HPDE6-E6E7 (cell line): ENCODE data around the gene ARRDC2.
"Not testable (repeated sequence)": the region's sequence is repeated elsewhere in the genome, so short reads cannot be mapped to it uniquely, and the experiment has no call there.

ENCODE experiments used
- DNase-seq: peaks from one replicate; pipeline ENCODE4 v3.0.0; 2011; ENCODE audit warnings: missing footprints; ENCODE audit errors: extremely low spot score

Gene ARRDC2

DNA sequence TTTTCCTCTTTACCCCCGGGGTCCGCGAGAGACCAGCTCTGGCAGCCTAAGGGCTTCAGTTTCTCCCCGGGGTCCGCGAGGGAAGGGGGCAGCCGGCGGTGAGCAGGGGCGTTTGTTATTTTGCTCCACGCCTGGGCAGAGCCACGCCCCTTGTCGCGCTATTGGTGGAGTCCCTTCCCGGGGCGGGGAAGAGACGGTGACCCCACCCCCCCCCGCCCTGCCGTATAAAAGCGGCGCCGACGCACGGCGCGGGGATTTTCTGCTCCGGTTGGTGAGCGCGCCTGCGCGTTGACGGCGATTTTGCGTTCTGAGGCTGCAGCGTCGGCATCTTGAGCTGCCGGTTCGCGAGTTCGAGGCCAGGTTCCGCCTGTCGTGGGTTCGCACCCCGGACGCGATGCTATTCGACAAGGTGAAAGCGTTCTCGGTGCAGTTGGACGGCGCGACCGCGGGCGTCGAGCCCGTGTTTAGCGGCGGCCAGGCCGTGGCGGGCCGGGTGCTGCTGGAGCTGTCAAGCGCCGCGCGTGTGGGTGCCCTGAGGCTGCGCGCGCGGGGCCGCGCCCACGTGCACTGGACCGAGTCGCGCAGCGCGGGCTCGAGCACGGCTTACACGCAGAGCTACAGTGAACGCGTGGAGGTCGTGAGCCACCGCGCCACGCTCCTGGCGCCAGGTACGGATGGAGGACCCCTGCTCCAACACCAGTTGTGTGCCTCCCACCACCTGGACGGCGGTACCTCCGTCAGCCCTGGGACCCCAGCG is at the start of gene ARRDC2:
Gene ARRDC2 (plus strand): TSS at position 254 of the 757 bp plus-strand sequence. CDS start 141 bp downstream, at position 395.
- DNase-seq, result peak; percentile 92

GRCh38 chr19:17963936-17964691 is 43.9 kb upstream of the ARRDC2 start:
- DNase-seq, result no peak

GRCh38 chr19:17965370-17966128 is 42.4 kb upstream of the ARRDC2 start:
- DNase-seq, result no peak

GRCh38 chr19:17966129-17966483 is 41.9 kb upstream of the ARRDC2 start:
- DNase-seq, result no peak

DNA sequence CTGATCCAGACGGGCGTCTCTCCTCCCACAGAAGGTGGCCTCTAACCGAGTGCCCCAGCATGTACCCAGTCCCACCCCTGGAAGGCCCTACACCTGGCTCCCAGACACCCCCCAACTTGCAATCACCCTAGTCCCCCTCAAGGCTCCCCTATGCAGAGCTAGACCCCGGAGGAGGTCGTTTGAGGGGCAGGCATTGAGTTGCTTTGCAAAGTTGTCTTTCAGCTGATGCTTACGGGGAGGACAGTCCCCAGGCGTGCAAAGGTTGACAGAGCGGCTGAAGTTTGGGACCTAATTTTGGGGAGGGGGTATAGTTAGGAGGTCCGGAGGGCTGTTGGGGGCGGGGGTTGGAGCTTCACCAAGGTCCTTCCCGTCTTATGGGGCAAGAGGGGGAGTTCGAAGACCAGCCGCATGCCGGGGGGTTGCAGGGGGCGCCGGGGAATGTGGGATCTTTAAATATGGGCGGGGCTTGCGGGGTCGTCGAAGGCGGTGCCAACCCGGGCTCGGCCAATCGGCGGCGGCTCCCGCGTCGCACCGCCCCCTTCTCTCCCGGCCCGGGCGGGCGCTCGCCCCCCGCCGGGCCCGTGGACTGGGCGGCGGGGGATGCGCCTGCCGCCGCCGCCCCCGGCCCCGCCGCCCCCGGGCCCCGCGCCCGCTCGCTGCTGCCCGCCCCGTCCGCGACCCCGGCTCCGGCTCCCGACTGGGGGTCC is 41.3 kb upstream of the ARRDC2 start, which contains the start of gene KCNN1:
Gene KCNN1 (plus strand): TSS at position 558 of the 707 bp plus-strand sequence. CDS start 6,782 bp downstream, outside the sequence.
- no peak for DNase-seq

- no peak for DNase-seq
Measured at GRCh38 chr19:17967257-17968051, 40.5 kb upstream of the ARRDC2 start.

DNA sequence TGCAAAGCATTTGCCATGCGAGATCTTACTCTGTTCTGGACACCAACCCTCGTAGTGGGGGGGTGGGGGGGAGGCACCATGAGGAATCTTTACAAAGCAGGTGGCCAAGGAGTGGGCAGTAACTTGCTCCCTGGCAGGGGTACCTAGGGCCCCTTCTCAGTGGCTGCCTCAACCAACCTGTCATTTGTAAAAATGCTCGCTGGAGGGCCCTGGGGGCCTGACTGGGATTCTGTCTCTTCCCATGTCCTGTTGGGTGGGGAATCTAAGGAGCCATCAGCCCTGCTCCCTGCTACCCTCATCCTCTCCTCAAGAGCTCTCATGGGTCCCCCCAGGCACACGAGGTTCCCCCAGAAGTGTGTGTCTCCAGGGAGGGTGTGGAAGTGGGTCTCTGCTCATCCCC is 39.6 kb upstream of the ARRDC2 start:
- DNase-seq, result no peak

DNA sequence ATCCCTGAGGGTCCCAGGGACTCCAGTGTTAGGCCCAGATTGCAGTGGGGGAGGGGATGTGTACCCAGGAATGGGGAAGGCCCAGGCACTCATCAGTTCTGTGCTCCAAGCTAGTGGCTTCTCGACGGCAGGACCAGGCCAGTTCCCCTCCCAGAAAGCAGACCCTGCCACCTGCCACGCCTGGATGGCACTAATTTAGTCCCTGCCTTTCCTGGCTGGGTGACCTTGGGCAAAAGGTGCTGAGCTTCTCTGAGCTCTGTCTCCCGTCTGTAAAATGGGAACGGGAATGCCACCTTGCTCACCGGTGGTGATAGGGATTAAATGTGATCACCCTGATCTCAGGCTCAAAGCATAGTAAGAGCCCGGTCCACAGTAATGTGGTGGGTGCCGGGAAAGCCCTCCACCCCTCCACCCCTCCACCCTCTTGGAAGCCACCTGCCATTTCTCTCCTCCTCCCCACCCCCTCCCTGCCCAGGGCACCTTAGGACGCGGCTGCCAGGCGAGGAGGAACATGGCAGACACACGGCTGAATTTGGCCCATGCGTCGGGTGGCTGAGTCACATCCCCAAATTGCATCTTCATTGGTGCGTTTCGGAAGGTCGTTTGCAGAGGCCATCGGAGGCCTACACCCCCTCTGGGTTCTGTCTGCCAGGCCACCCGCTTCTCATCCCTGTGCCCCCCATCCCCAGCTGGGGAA is 38.7 kb upstream of the ARRDC2 start:
- DNase-seq, result no peak

GRCh38 chr19:17972230-17972629 is 35.7 kb upstream of the ARRDC2 start:
- DNase-seq, result no peak

- DNase-seq, result no peak
Measured at GRCh38 chr19:17973759-17974158, 34.2 kb upstream of the ARRDC2 start.

DNA sequence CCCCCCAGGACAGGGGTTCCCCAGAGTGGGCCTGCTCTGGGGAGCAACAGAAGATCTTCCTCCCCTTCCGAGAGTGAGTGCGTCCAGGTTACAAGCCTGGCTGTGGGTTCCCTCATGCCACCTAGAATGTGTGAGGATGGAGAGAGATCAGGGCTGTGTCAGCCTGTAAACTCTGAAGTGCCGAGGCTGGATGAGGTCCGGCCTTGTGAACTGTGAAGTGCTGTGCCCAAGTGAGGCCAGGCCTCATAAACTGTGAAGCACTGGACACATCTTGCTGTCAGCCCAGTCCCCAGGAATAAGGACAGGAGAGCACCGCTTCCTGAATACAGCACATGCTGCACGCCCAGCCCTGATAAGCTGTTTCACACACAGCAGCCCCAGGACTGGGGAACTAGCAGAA is 33.4 kb upstream of the ARRDC2 start:
- DNase-seq, result no peak

DNA sequence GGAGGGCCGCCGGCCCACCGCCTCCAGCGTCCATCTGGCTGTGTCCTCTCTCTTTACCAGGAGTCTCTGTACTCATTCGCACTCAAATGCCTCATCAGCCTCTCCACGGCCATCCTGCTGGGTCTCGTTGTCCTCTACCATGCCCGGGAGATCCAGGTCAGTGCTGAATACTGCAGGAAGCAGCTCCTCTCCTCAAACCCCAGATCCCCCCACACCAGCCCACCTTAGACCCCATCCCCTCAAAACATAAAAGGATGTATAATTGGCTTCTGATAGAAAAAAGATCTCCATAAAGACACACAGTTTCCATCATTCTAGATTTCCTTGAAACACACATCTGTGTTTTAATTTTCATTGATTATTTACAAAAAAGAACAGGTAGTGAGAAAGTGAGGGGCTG is 32.9 kb upstream of the ARRDC2 start:
- no peak for DNase-seq

GRCh38 chr19:17977021-17977420 is 30.9 kb upstream of the ARRDC2 start:
- no peak for DNase-seq

DNA sequence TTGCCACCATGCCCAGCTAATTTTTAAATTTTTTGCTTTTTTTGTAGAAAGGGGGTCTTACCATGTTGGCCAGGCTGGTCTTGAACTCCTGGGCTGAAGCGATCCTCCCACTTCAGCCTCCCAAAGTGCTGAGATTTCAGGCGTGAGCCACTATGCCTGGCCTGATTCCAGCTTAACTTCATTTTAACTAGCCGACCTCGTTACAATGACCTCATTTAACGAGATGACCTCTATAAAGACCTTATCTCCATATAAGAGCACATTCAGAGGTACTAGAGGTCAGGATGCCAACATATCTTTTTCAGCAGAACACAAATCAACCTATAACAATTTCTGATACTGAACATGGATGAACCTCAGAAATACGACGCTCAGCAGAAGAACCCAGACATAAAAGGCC is 30.5 kb upstream of the ARRDC2 start:
- no peak for DNase-seq

- DNase-seq, result no peak
Measured at GRCh38 chr19:17981611-17982010, 26.4 kb upstream of the ARRDC2 start.

DNA sequence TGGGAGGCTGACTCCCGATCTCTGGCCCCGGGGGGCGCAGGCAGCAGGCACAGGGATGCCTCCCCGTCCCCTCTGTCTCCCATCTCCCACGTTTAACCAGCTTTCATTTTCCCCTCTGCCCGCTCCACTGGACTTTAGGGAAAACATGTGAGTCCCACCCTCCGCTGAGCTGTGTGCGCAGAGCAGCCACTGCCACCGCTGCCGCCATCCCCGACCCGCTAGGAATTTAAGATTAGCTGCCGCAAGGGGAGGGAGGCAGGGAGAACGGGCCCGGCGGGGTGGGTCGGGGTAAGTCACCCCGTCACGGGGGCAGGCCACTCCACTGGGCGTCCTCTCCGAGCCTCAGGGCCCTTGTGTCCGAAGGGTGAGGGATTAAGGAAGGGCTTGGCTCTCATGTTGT is 25.5 kb upstream of the ARRDC2 start:
- no peak for DNase-seq

GRCh38 chr19:17985037-17985818 is 22.7 kb upstream of the ARRDC2 start:
- DNase-seq, result no peak

DNA sequence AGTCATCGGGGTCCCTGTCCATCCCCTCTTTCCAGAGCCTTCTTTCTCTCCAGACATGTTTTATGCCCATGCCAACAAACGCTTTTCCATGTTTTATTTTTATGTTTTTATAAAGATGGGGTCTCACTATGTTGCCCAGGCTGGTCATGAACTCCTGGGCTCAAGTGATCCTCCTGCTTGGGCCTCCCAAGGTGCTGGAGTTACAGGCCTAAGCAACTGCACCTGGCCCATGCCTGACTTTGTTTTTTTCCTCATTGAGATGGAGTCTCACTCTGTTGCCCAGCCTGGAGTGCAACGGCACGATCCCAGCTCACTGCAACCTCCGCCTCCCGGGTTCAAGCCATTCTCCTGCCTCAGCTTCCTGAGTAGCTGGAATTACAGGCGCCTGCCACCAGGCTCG is 21.4 kb upstream of the ARRDC2 start:
- not testable (repeated sequence) for DNase-seq

- DNase-seq, result no peak
Measured at GRCh38 chr19:17988161-17988560, 19.8 kb upstream of the ARRDC2 start.
